ENCODE measurements around the gene HACE1.

Gene HACE1

GRCh38 chr6:104728448-104728847 is 131.3 kb downstream of the HACE1 start (continued):
- TF ChIP-seq, protein P1, sequence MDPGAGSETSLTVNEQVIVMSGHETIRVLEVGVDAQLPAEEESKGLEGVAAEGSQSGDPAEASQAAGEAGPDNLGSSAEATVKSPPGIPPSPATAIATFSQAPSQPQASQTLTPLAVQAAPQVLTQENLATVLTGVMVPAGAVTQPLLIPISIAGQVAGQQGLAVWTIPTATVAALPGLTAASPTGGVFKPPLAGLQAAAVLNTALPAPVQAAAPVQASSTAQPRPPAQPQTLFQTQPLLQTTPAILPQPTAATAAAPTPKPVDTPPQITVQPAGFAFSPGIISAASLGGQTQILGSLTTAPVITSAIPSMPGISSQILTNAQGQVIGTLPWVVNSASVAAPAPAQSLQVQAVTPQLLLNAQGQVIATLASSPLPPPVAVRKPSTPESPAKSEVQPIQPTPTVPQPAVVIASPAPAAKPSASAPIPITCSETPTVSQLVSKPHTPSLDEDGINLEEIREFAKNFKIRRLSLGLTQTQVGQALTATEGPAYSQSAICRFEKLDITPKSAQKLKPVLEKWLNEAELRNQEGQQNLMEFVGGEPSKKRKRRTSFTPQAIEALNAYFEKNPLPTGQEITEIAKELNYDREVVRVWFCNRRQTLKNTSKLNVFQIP (CRISPR knock-in tag; IDR thresholded peaks at IDR 0.05; ENCODE audit: borderline replicate concordance, low read depth): no peak
- TF ChIP-seq, protein P2, sequence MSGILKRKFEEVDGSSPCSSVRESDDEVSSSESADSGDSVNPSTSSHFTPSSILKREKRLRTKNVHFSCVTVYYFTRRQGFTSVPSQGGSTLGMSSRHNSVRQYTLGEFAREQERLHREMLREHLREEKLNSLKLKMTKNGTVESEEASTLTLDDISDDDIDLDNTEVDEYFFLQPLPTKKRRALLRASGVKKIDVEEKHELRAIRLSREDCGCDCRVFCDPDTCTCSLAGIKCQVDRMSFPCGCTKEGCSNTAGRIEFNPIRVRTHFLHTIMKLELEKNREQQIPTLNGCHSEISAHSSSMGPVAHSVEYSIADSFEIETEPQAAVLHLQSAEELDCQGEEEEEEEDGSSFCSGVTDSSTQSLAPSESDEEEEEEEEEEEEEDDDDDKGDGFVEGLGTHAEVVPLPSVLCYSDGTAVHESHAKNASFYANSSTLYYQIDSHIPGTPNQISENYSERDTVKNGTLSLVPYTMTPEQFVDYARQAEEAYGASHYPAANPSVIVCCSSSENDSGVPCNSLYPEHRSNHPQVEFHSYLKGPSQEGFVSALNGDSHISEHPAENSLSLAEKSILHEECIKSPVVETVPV (CRISPR knock-in tag; IDR thresholded peaks at IDR 0.05): no peak

GRCh38 chr6:104718672-104719071 is 141.0 kb downstream of the HACE1 start:
- ATAC-seq: no peak
- no peak for TF ChIP-seq OSR1 (CRISPR knock-in tag; IDR thresholded peaks at IDR 0.05)
- no peak for TF ChIP-seq RARB (CRISPR knock-in tag; IDR thresholded peaks at IDR 0.05)

- TF ChIP-seq ZNF70 (CRISPR knock-in tag; IDR thresholded peaks at IDR 0.05): no peak
- TF ChIP-seq PPARA (CRISPR knock-in tag; IDR thresholded peaks at IDR 0.05; ENCODE audit: borderline replicate concordance): no peak
- TF ChIP-seq, protein P3, sequence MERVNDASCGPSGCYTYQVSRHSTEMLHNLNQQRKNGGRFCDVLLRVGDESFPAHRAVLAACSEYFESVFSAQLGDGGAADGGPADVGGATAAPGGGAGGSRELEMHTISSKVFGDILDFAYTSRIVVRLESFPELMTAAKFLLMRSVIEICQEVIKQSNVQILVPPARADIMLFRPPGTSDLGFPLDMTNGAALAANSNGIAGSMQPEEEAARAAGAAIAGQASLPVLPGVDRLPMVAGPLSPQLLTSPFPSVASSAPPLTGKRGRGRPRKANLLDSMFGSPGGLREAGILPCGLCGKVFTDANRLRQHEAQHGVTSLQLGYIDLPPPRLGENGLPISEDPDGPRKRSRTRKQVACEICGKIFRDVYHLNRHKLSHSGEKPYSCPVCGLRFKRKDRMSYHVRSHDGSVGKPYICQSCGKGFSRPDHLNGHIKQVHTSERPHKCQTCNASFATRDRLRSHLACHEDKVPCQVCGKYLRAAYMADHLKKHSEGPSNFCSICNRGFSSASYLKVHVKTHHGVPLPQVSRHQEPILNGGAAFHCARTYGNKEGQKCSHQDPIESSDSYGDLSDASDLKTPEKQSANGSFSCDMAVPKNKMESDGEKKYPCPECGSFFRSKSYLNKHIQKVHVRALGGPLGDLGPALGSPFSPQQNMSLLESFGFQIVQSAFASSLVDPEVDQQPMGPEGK (CRISPR knock-in tag; IDR thresholded peaks at IDR 0.05; ENCODE audit: borderline replicate concordance): no peak
- TF ChIP-seq, protein P4, sequence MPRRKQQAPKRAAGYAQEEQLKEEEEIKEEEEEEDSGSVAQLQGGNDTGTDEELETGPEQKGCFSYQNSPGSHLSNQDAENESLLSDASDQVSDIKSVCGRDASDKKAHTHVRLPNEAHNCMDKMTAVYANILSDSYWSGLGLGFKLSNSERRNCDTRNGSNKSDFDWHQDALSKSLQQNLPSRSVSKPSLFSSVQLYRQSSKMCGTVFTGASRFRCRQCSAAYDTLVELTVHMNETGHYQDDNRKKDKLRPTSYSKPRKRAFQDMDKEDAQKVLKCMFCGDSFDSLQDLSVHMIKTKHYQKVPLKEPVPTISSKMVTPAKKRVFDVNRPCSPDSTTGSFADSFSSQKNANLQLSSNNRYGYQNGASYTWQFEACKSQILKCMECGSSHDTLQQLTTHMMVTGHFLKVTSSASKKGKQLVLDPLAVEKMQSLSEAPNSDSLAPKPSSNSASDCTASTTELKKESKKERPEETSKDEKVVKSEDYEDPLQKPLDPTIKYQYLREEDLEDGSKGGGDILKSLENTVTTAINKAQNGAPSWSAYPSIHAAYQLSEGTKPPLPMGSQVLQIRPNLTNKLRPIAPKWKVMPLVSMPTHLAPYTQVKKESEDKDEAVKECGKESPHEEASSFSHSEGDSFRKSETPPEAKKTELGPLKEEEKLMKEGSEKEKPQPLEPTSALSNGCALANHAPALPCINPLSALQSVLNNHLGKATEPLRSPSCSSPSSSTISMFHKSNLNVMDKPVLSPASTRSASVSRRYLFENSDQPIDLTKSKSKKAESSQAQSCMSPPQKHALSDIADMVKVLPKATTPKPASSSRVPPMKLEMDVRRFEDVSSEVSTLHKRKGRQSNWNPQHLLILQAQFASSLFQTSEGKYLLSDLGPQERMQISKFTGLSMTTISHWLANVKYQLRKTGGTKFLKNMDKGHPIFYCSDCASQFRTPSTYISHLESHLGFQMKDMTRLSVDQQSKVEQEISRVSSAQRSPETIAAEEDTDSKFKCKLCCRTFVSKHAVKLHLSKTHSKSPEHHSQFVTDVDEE (CRISPR knock-in tag; IDR thresholded peaks at IDR 0.05): no peak
- no peak for TF ChIP-seq OSR1 (CRISPR knock-in tag; IDR thresholded peaks at IDR 0.05)
- TF ChIP-seq ESRRG (CRISPR knock-in tag; IDR thresholded peaks at IDR 0.05): no peak
- no peak for TF ChIP-seq CREB5 (CRISPR knock-in tag; IDR thresholded peaks at IDR 0.05; ENCODE audit: low read depth)
- TF ChIP-seq ZNF8 (CRISPR knock-in tag; IDR thresholded peaks at IDR 0.05): no peak
- TF ChIP-seq GLIS3 (CRISPR knock-in tag; IDR thresholded peaks at IDR 0.05): no peak
- no peak for ATAC-seq
These were observed 142.9 kb downstream of the HACE1 start for GRCh38 chr6:104716858-104717257.

DNA sequence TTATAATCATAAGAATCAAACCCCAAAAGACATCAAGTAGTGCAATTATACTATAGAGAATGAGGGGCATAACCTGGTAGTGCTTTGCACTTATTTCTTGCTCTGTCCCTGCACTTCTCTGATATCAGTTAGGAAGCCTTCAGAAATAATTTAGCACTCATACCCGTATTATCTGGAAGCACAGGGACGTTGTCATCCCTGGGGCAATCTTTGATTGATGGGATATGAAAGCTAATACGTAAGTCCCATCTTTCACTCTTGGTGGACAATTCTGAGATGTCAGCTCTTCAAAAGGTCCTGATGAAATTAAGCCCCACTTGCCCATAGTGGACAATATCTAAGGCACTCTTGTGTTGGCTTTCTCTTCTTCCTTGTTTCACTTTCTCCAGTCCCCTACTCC is 144.9 kb downstream of the HACE1 start:
- no peak for TF ChIP-seq ZNF8 (CRISPR knock-in tag; IDR thresholded peaks at IDR 0.05)
- no peak for TF ChIP-seq CSDC2 (CRISPR knock-in tag; IDR thresholded peaks at IDR 0.05)
- no peak for TF ChIP-seq ZFP3 (CRISPR knock-in tag; IDR thresholded peaks at IDR 0.05)
- no peak for TF ChIP-seq CREB5 (CRISPR knock-in tag; IDR thresholded peaks at IDR 0.05; ENCODE audit: low read depth)
- TF ChIP-seq ZNF565 (CRISPR knock-in tag; conservative IDR thresholded peaks at IDR 0.05; ENCODE audit: low read depth): no peak
- TF ChIP-seq RARB (CRISPR knock-in tag; IDR thresholded peaks at IDR 0.05): no peak
- TF ChIP-seq, protein P2 (CRISPR knock-in tag; IDR thresholded peaks at IDR 0.05): no peak
- TF ChIP-seq TOX (CRISPR knock-in tag; IDR thresholded peaks at IDR 0.05; ENCODE audit: borderline replicate concordance): no peak
- TF ChIP-seq PPARA (CRISPR knock-in tag; IDR thresholded peaks at IDR 0.05; ENCODE audit: borderline replicate concordance): no peak
- TF ChIP-seq, protein P4 (CRISPR knock-in tag; IDR thresholded peaks at IDR 0.05): no peak
- TF ChIP-seq GLIS3 (CRISPR knock-in tag; IDR thresholded peaks at IDR 0.05): no peak
- no peak for TF ChIP-seq ZNF70 (CRISPR knock-in tag; IDR thresholded peaks at IDR 0.05)
- no peak for TF ChIP-seq OSR1 (CRISPR knock-in tag; IDR thresholded peaks at IDR 0.05)
- ATAC-seq: no peak

Measured in SK-N-SH treated with all-trans-retinoic acid at 6 μM for 48 hours (cell line).